GM12878 (cell line): ENCODE measurements around the gene RAD51B. TPM values are rescaled to one million over a fixed set of nuclear protein-coding genes. Genes with fewer than 3 reads are reported as not detected.

Source experiments
- ATAC-seq: fragments of 200-7000 bp; cut with Tn5 transposase; 3 replicates; pipeline ENCODE4 v1.9.1; 2020; ENCODE audit warnings: mild to moderate bottlenecking, moderate library complexity
- BruUV-seq: library from RNA; stranded (reverse); fragments of 400-500 nt; replicated peaks from 2 replicates; lab custom pipeline; 2021; lab: Mats Ljungman, UMichigan
- CTCF ChIA-PET: fragments of 300-600 bp; sonication (Branson Sonifier 250); formaldehyde crosslinking; extraction: SDS; loops from one replicate; lab custom pipeline; 2021; ENCODE audit warnings: inconsistent platforms; lab: Yijun Ruan, JAX
- POLR2A ChIA-PET: fragments of 350-600 bp; formaldehyde crosslinking; extraction: SDS; loops from one replicate; lab custom pipeline; 2021; ENCODE audit warnings: inconsistent platforms; lab: Charles Lee
- RAD21 ChIA-PET: fragments of 300-600 bp; sonication (Branson Sonifier 250); formaldehyde crosslinking; loops from one replicate; lab custom pipeline; 2023; ENCODE audit warnings: antibody characterized with exemption; ENCODE audit not compliant: unreplicated experiment; lab: Charles Lee
- SMC1A ChIA-PET: fragments of 300-600 bp; sonication (Branson Sonifier 250); formaldehyde crosslinking; loops from one replicate; lab custom pipeline; 2023; ENCODE audit not compliant: unreplicated experiment, uncharacterized antibody; lab: Charles Lee
- DNase-seq: peaks from one replicate; pipeline ENCODE4 v3.0.0-alpha.2; 2011; ENCODE audit warnings: low read depth, low spot score
- FAIRE-seq: peaks from 3 replicates; lab custom pipeline; 2011; peaks lifted over from hg19 to GRCh38; lab: Jason Lieb, UNC
- H2AFZ ChIP-seq: 2 replicates; pipeline ENCODE4 v1.6.0; 2011; ENCODE audit warnings: low read depth, low read length, control low read depth; ENCODE audit not compliant: control insufficient read depth
- H3K27ac ChIP-seq: 2 replicates; pipeline ENCODE4 v1.5.1; 2011; ENCODE audit warnings: control low read depth; ENCODE audit not compliant: control insufficient read depth, insufficient read depth
- H3K27me3 ChIP-seq, 2 experiments: replicated peaks in 1 of 2; 2 replicates each; pipeline versions ENCODE4 v1.6.0 to v1.6.1; 2011; ENCODE audit warnings: low read length in 1 of 2; ENCODE audit not compliant: control insufficient read depth in 2 of 2, insufficient read depth in 2 of 2
- H3K36me3 ChIP-seq, 2 experiments: 2 replicates each; pipeline ENCODE4 v1.5.1; 2011; ENCODE audit warnings: low read length in 1 of 2; ENCODE audit not compliant: control insufficient read depth in 2 of 2, insufficient read depth in 2 of 2
- H3K4me1 ChIP-seq: 2 replicates; pipeline ENCODE4 v1.6.1; 2011; ENCODE audit warnings: mild to moderate bottlenecking, low read length, moderate library complexity, mixed read lengths; ENCODE audit not compliant: control insufficient read depth, insufficient read depth
- H3K4me2 ChIP-seq: 2 replicates; pipeline ENCODE4 v1.6.0; 2011; ENCODE audit warnings: control low read depth; ENCODE audit not compliant: control insufficient read depth, insufficient read depth
- H3K4me3 ChIP-seq: fragments of 200-600 bp; sonication (generic); 2 replicates; pipeline ENCODE4 v1.5.1; 2016
- H3K79me2 ChIP-seq: 2 replicates; pipeline ENCODE4 v1.6.0; 2011; ENCODE audit warnings: low read length; ENCODE audit not compliant: control insufficient read depth, insufficient read depth
- H3K9ac ChIP-seq: 2 replicates; pipeline ENCODE4 v1.8.0; 2011; ENCODE audit warnings: low read length, control low read depth, mixed read lengths; ENCODE audit not compliant: control insufficient read depth, insufficient read depth
- H3K9me3 ChIP-seq: replicated peaks from 3 replicates; pipeline ENCODE4 v1.5.1; 2011; ENCODE audit warnings: mild to moderate bottlenecking, low read length; ENCODE audit not compliant: control insufficient read depth, insufficient read depth
- H4K20me1 ChIP-seq: 2 replicates; pipeline ENCODE4 v1.6.0; 2011; ENCODE audit not compliant: control insufficient read depth, insufficient read depth
- ASH2L ChIP-seq: fragments of 300-600, 200-600 bp; sonication (generic); IDR thresholded peaks from 2 replicates; pipeline ENCODE4 v1.6.1; 2017; ENCODE audit warnings: low read depth, mild to moderate bottlenecking, borderline replicate concordance
- CBX5 ChIP-seq: sonication (generic); IDR thresholded peaks from 2 replicates; pipeline ENCODE4 v1.6.1; 2016; ENCODE audit warnings: low read depth, moderate library complexity, mild to moderate bottlenecking, inconsistent platforms
- CHD1 ChIP-seq: IDR thresholded peaks from 2 replicates; pipeline ENCODE4 v1.6.1; 2012; ENCODE audit warnings: low read depth, low read length, improper control_type of control experiment
- HDAC2 ChIP-seq: fragments of 200-600 bp; sonication (generic); IDR thresholded peaks from 2 replicates; pipeline ENCODE4 v1.6.1; 2017
- MYB ChIP-seq: fragments of 150-350 bp; IDR thresholded peaks from 2 replicates; pipeline ENCODE4 v1.6.1; 2014; ENCODE audit warnings: mild to moderate bottlenecking, low read depth, low read length, borderline replicate concordance
- NFXL1 ChIP-seq: fragments of 450-650 bp; IDR thresholded peaks from 2 replicates; pipeline ENCODE4 v1.6.1; 2017; ENCODE audit warnings: antibody characterized with exemption, mild to moderate bottlenecking, borderline replicate concordance
- SIN3A ChIP-seq: IDR thresholded peaks from 2 replicates; pipeline ENCODE4 v1.6.1; 2012; ENCODE audit warnings: low read depth, low read length, improper control_type of control experiment
- SMAD5 ChIP-seq: IDR thresholded peaks from 2 replicates; pipeline ENCODE4 v1.6.1; 2016; ENCODE audit warnings: antibody characterized with exemption, low read depth
- SRF ChIP-seq, 2 experiments: IDR thresholded peaks; 2 replicates each; pipeline ENCODE4 v1.6.1; 2011; ENCODE audit warnings: low read depth in 2 of 2, low read length in 2 of 2, mild to moderate bottlenecking in 1 of 2, moderate library complexity in 1 of 2
- ZNF207 ChIP-seq: fragments of 450-650 bp; IDR thresholded peaks from 2 replicates; pipeline ENCODE4 v1.6.1; 2014; ENCODE audit warnings: antibody characterized with exemption, mild to moderate bottlenecking, borderline replicate concordance
- WGBS: methylation state at CpG from one replicate; pipeline ENCODE4 v1.1.6; 2016; ENCODE audit warnings: low lambda C conversion rate; ENCODE audit not compliant: insufficient replicate concordance, insufficient coverage; ENCODE audit errors: missing lambda C conversion rate; 5-methylcytosine and 5-hydroxymethylcytosine counted together
- in situ Hi-C: fragments of 300-500 bp; cut with MboI; formaldehyde crosslinking; loops from 9 replicates; pipeline ENCODE4 v1.14.3; 2018; ENCODE audit warnings: mixed read lengths
- intact Hi-C: fragments of 100-400 bp; cut with micrococcal nuclease; formaldehyde crosslinking; loops from one replicate; pipeline ENCODE4 v1.14.2; 2022; ENCODE audit not compliant: unreplicated experiment
- polyA plus RNA-seq, 11 experiments: library from polyadenylated mRNA; depleted of rRNA in 4 of 11; unstranded in 6 of 11; stranded (reverse) in 5 of 11; fragments of >200 nt; fragmentation: Nextera tagmentation in 4 of 11; fragmentation: Illumina TruSeq in 1 of 11; extraction: Ambion mirVana in 4 of 11; extraction: Trizol in 1 of 11; gene quantifications; 1 replicate in 1 of 11; 2 replicates in 10 of 11; pipeline versions ENCODE4 v1.2.1 to v1.2.3, GENCODE V29; 2011 to 2016; ENCODE audit warnings: inconsistent platforms in 2 of 11, missing spikeins in 2 of 11, low read depth in 1 of 11
- total RNA-seq, 4 experiments: library from RNA; depleted of rRNA in 3 of 4; stranded (reverse); fragments of >200 nt in 3 of 4; fragmentation: Illumina TruSeq in 1 of 4; extraction: Trizol in 1 of 4; gene quantifications; 2 replicates each; pipeline versions ENCODE4 v1.2.1 to v1.2.3, GENCODE V29; 2013 to 2021
- TF ChIP-seq, protein P1 (sequence below): fragments of 450-650 bp; IDR thresholded peaks from 2 replicates; pipeline ENCODE4 v1.6.1; 2018; ENCODE audit warnings: mild to moderate bottlenecking, low read depth, moderate library complexity; ENCODE audit not compliant: partially characterized antibody
- TF ChIP-seq, protein P2 (sequence below): fragments of 150-350 bp; IDR thresholded peaks from 2 replicates; pipeline ENCODE4 v1.6.1; 2014; ENCODE audit warnings: mild to moderate bottlenecking, low read depth, low read length

The RAD51B gene
- total and polyA plus RNA-seq, 10 of the 15 experiments (the other 5 are each of a cell fraction or from before 2014, with no cell fraction given): 9.8 to 26.8 (median 21.3) TPM

DNA sequence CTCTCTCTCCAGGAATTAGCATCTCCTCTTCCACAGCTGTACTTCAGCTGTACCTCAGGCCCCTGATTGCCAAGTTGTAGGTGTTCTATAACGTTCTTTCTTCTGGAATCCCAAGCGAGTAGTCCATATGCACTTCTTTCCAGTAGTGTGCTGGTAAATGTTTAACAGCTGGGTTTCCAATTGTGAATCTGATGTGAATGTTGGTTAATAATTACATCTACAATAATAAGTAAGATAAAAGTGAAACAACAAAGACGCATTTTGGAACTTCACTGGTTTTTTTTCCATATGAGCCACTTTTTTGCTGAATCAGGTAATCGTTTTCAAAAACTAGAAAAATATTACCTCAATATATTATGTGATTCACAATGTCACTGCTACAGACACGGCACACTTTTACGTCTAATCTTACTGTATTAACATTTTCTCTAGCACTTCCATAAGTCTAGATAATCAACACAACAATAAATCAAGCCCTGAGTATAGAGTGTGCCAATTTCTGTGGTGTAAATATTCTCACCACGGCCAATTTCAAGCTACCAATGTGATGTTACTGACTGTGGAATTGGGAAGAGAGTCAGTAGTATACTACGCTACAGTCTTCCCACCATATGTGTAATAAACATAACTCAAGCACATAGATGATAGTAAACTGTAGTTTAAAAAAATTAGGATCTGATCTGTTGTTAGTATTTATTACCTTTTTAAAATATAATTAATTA, 860.3 kb downstream of the RAD51B start:
- RAD21 ChIA-PET: no interaction called here
- in situ Hi-C loops (loop anchor here (10.0 kb wide), 1 partner anchor 425 kb away; no protein-coding TSS in a partner anchor), intact Hi-C loops (loop anchor here (10.0 kb wide), 2 partner anchors 165 to 395 kb away; no protein-coding TSS in a partner anchor)
- Histone ChIP-seq H3K36me3 (no peaks in the 10 kb centered on the region), H3K4me3 (no peak overlapping the region), H3K27ac (no peak overlapping the region), H3K27me3 (no peaks in the 10 kb centered on the region), H2AFZ (no peak overlapping the region), H3K79me2 (no peaks in the 10 kb centered on the region), H4K20me1 (no peaks in the 10 kb centered on the region), H3K4me2 (no peak overlapping the region), H3K9me3 (no peaks in the 10 kb centered on the region), H3K4me1 (peaks cover 24% of the 10 kb centered on the region), H3K9ac (no peak overlapping the region)
- 89% methylated on average over 8 of the region's 8 CpGs for WGBS
- FAIRE-seq (no peak), ATAC-seq (no peak), DNase-seq (no peak)
- TF ChIP-seq SMAD5 (no peak), CBX5 (no peak), SRF (IDR thresholded peaks at IDR 0.05; ENCODE audit: low read depth in 2 of 2, low read length in 2 of 2) (no peak), CHD1 (no peak), MYB (no peak), NFXL1 (no peak), HDAC2 (no peak), ZNF207 (no peak), SIN3A (no peak), ASH2L (no peak)
- TF ChIP-seq, protein P1, sequence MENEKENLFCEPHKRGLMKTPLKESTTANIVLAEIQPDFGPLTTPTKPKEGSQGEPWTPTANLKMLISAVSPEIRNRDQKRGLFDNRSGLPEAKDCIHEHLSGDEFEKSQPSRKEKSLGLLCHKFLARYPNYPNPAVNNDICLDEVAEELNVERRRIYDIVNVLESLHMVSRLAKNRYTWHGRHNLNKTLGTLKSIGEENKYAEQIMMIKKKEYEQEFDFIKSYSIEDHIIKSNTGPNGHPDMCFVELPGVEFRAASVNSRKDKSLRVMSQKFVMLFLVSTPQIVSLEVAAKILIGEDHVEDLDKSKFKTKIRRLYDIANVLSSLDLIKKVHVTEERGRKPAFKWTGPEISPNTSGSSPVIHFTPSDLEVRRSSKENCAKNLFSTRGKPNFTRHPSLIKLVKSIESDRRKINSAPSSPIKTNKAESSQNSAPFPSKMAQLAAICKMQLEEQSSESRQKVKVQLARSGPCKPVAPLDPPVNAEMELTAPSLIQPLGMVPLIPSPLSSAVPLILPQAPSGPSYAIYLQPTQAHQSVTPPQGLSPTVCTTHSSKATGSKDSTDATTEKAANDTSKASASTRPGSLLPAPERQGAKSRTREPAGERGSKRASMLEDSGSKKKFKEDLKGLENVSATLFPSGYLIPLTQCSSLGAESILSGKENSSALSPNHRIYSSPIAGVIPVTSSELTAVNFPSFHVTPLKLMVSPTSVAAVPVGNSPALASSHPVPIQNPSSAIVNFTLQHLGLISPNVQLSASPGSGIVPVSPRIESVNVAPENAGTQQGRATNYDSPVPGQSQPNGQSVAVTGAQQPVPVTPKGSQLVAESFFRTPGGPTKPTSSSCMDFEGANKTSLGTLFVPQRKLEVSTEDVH: no peak
- TF ChIP-seq, protein P2, sequence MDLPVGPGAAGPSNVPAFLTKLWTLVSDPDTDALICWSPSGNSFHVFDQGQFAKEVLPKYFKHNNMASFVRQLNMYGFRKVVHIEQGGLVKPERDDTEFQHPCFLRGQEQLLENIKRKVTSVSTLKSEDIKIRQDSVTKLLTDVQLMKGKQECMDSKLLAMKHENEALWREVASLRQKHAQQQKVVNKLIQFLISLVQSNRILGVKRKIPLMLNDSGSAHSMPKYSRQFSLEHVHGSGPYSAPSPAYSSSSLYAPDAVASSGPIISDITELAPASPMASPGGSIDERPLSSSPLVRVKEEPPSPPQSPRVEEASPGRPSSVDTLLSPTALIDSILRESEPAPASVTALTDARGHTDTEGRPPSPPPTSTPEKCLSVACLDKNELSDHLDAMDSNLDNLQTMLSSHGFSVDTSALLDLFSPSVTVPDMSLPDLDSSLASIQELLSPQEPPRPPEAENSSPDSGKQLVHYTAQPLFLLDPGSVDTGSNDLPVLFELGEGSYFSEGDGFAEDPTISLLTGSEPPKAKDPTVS: no peak
- POLR2A ChIA-PET: interaction anchor here (0.6 kb wide), 1 partner anchor 119 kb away, joined by 4 read pairs; no protein-coding TSS in a partner anchor
- CTCF ChIA-PET: interaction anchor here (0.8 to 1.7 kb wide), 3 partner anchors 14 to 36 kb away, joined by 3 to 4 read pairs (median 3); no protein-coding TSS in a partner anchor
- no TSS peak for BruUV-seq
- SMC1A ChIA-PET: interaction anchor here (0.5 to 2.6 kb wide), 9 partner anchors 7 to 158 kb away, joined by 3 to 13 read pairs (median 3); no protein-coding TSS in a partner anchor
